Astrocyte (in vitro differentiated cells and primary cell): ENCODE measurements around the gene CERS6. TPM values are rescaled to one million over a fixed set of nuclear protein-coding genes. Genes with fewer than 3 reads are reported as not detected.

ENCODE experiments used
- DNase-seq: peaks from one replicate; pipeline ENCODE4 v3.0.0-alpha.2; 2010; ENCODE audit warnings: low read depth
- FAIRE-seq: peaks from 2 replicates; lab custom pipeline; 2011; peaks lifted over from hg19 to GRCh38; lab: Jason Lieb, UNC
- H2AFZ ChIP-seq: 2 replicates; pipeline ENCODE4 v1.6.0; 2012; ENCODE audit warnings: low read depth, low read length, inconsistent platforms
- H3K27ac ChIP-seq: 2 replicates; pipeline ENCODE4 v1.5.1; 2011; ENCODE audit warnings: low read depth, low read length, inconsistent platforms
- H3K27me3 ChIP-seq: 2 replicates; pipeline ENCODE4 v1.6.0; 2011; ENCODE audit warnings: low read length, inconsistent platforms; ENCODE audit not compliant: insufficient read depth
- H3K36me3 ChIP-seq: 2 replicates; pipeline ENCODE4 v1.5.1; 2011; ENCODE audit warnings: low read length, inconsistent platforms; ENCODE audit not compliant: insufficient read depth
- H3K4me1 ChIP-seq: 2 replicates; pipeline ENCODE4 v1.5.1; 2011; ENCODE audit warnings: low read length, inconsistent platforms; ENCODE audit not compliant: insufficient read depth
- H3K4me2 ChIP-seq: 2 replicates; pipeline ENCODE4 v1.6.0; 2012; ENCODE audit warnings: low read length, inconsistent platforms
- H3K4me3 ChIP-seq: 2 replicates; pipeline ENCODE4 v1.5.1; 2011; ENCODE audit warnings: low read depth, mild to moderate bottlenecking, low read length, inconsistent platforms; ENCODE audit not compliant: insufficient read depth
- H3K79me2 ChIP-seq: 2 replicates; pipeline ENCODE4 v1.6.0; 2012; ENCODE audit warnings: mild to moderate bottlenecking, low read length, inconsistent platforms; ENCODE audit not compliant: insufficient read depth
- H3K9ac ChIP-seq: 2 replicates; pipeline ENCODE4 v1.6.0; 2012; ENCODE audit warnings: mild to moderate bottlenecking, low read length, inconsistent platforms
- H3K9me3 ChIP-seq: 2 replicates; pipeline ENCODE4 v1.5.1; 2012; ENCODE audit warnings: low read depth, mild to moderate bottlenecking, low read length, inconsistent platforms; ENCODE audit not compliant: insufficient read depth
- H4K20me1 ChIP-seq: 2 replicates; pipeline ENCODE4 v1.6.0; 2012; ENCODE audit warnings: low read length, inconsistent platforms; ENCODE audit not compliant: insufficient read depth
- H3K27ac Mint-ChIP-seq: one replicate; pipeline ENCODE4 v1.8.0; 2021; ENCODE audit warnings: mild to moderate bottlenecking, mixed read lengths; ENCODE audit not compliant: unreplicated experiment
- H3K27me3 Mint-ChIP-seq: one replicate; pipeline ENCODE4 v1.8.0; 2021; ENCODE audit warnings: low read depth, mixed read lengths; ENCODE audit not compliant: unreplicated experiment
- H3K36me3 Mint-ChIP-seq: one replicate; pipeline ENCODE4 v1.8.0; 2021; ENCODE audit warnings: low read depth, mixed read lengths; ENCODE audit not compliant: unreplicated experiment
- H3K4me1 Mint-ChIP-seq: one replicate; pipeline ENCODE4 v1.8.0; 2021; ENCODE audit warnings: low read depth, mixed read lengths; ENCODE audit not compliant: unreplicated experiment
- H3K4me3 Mint-ChIP-seq: one replicate; pipeline ENCODE4 v1.8.0; 2021; ENCODE audit warnings: mild to moderate bottlenecking, moderate library complexity, mixed read lengths; ENCODE audit not compliant: unreplicated experiment
- H3K9me3 Mint-ChIP-seq: one replicate; pipeline ENCODE4 v1.8.0; 2021; ENCODE audit warnings: mild to moderate bottlenecking, mixed read lengths; ENCODE audit not compliant: unreplicated experiment
- CTCF ChIP-seq: IDR thresholded peaks from 2 replicates; pipeline ENCODE4 v1.5.1; 2011; ENCODE audit warnings: low read depth, mild to moderate bottlenecking, inconsistent platforms, low read length, moderate library complexity; ENCODE audit not compliant: insufficient read depth
- EZH2 ChIP-seq: IDR thresholded peaks from 2 replicates; pipeline ENCODE4 v1.6.1; 2012; ENCODE audit warnings: mild to moderate bottlenecking, low read length, inconsistent platforms; ENCODE audit not compliant: insufficient read depth
- total RNA-seq: library from RNA; stranded (reverse); gene quantifications from 2 replicates; pipeline ENCODE4 v1.2.1, GENCODE V29; 2021

The CERS6 gene
- total RNA-seq, 1 donor from 2014 or later = 23.4 TPM

DNA sequence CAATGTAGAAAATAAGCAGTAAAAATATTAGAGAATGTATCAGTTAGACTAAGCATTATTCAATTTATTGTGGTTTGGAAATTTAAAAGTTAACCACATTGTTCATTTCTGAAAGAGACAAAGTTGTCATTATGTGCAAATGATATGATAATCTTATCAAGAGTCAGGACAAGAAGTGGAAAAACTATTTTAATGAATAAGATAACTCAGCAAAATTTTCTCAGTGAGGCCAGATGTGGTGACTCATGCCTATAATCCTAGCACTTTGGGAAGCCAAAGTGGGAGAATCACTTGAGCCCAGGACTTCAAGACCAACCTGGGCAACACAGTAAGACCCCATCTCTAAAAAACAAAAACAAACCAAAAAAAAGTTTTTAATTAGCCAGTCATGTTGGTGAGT lies 39.5 kb upstream of the CERS6 start:
- DNase-seq (peak; percentile 38), FAIRE-seq (no peak)
- no peak overlapping the region for H3K27ac Mint-ChIP-seq
- Histone ChIP-seq H2AFZ (no peak overlapping the region), H3K27me3 (no peaks in the 10 kb centered on the region), H3K27ac (no peak overlapping the region), H4K20me1 (no peaks in the 10 kb centered on the region), H3K4me1 (no peaks in the 10 kb centered on the region), H3K4me2 (no peak overlapping the region), H3K36me3 (no peaks in the 10 kb centered on the region), H3K9me3 (no peaks in the 10 kb centered on the region), H3K9ac (no peak overlapping the region), H3K4me3 (no peak overlapping the region), H3K79me2 (no peaks in the 10 kb centered on the region)
- no peaks in the 10 kb centered on the region for H3K36me3 Mint-ChIP-seq
- peaks cover 12% of the 10 kb centered on the region for H3K9me3 Mint-ChIP-seq
- TF ChIP-seq EZH2 (no peak), CTCF (no peak)
- H3K4me1 Mint-ChIP-seq = peaks cover 4% of the 10 kb centered on the region
- no peak overlapping the region for H3K4me3 Mint-ChIP-seq
- no peaks in the 10 kb centered on the region for H3K27me3 Mint-ChIP-seq

- Mint-ChIP-seq H3K4me1 (peaks cover 13% of the 10 kb centered on the region), H3K4me3 (no peak overlapping the region), H3K27me3 (no peaks in the 10 kb centered on the region), H3K36me3 (no peaks in the 10 kb centered on the region), H3K27ac (no peak overlapping the region), H3K9me3 (peaks cover 5% of the 10 kb centered on the region)
- no peak overlapping the region for H3K9ac ChIP-seq
- no peaks in the 10 kb centered on the region for H4K20me1 ChIP-seq
- H2AFZ ChIP-seq = no peak overlapping the region
- H3K27me3 ChIP-seq = no peaks in the 10 kb centered on the region
- H3K27ac ChIP-seq = no peak overlapping the region
- DNase-seq (no peak), FAIRE-seq (no peak)
- H3K36me3 ChIP-seq = no peaks in the 10 kb centered on the region
- no peaks in the 10 kb centered on the region for H3K4me1 ChIP-seq
- no peaks in the 10 kb centered on the region for H3K79me2 ChIP-seq
- H3K9me3 ChIP-seq = no peaks in the 10 kb centered on the region
- H3K4me3 ChIP-seq = no peak overlapping the region
- TF ChIP-seq CTCF (no peak), EZH2 (no peak)
- H3K4me2 ChIP-seq = no peak overlapping the region
Observed at GRCh38 chr2:168422584-168422983, 33.5 kb upstream of the CERS6 start.

DNA sequence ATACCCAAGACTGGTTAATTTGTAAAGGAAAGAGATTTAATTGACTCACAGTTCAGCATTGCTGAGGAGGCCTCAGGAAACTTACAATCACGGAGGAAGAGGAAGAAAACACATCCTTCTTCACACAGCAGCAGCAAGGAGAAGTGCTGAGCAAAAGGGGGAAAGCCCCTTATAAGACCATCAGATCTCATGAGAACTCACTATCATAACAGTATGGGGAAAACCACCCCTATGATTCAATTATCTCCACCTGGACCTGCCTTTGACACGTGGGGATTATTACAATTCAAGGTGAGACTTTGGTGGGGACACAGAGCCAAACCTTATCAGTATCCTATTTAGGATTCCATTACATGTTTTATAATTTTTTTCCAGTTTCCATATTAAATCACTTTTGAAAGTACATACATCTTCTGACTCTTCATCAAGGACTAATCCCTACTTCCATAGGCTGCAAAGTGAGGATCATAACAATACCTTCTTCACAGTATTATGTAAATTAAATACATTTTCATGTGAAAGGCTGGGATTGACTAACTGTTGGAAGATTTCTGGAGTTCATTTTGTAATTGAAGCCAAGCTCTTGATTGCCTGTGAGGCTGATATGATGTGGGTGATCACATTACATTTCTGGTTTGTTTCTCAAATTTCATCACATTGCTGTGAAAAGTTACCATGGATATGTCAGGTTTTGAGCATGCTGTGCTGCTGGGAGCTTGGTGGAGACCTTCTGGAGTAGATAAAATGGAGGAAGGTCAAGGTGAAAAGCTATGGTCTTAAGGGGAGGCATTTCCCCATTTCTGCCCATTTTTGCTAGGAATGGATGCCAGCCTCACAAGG lies 31.7 kb upstream of the CERS6 start:
- Histone ChIP-seq H3K27me3 (peaks cover 11% of the 10 kb centered on the region), H3K36me3 (no peaks in the 10 kb centered on the region), H4K20me1 (no peaks in the 10 kb centered on the region), H3K4me2 (no peak overlapping the region), H3K9ac (no peak overlapping the region), H3K4me1 (no peaks in the 10 kb centered on the region), H3K79me2 (no peaks in the 10 kb centered on the region), H3K9me3 (no peaks in the 10 kb centered on the region), H3K4me3 (no peak overlapping the region), H2AFZ (no peak overlapping the region), H3K27ac (no peak overlapping the region)
- Mint-ChIP-seq H3K36me3 (no peaks in the 10 kb centered on the region), H3K9me3 (peaks cover 5% of the 10 kb centered on the region), H3K27me3 (no peaks in the 10 kb centered on the region), H3K4me3 (no peak overlapping the region), H3K27ac (no peak overlapping the region), H3K4me1 (peaks cover 10% of the 10 kb centered on the region)
- DNase-seq (peak; percentile 28), FAIRE-seq (no peak)
- TF ChIP-seq CTCF (no peak), EZH2 (no peak)
